HG02943 (cell line): Measurements from ENCODE around the gene INPP5D.
"Not testable (repeated sequence)": the region's sequence is repeated elsewhere in the genome, so short reads cannot be mapped to it uniquely, and the experiment has no call there.

ENCODE experiments used
- ATAC-seq: cut with Tn5 transposase; IDR thresholded peaks from one replicate; pipeline ENCODE4 v1.9.1; 2021; ENCODE audit warnings: mild to moderate bottlenecking, low read depth, moderate library complexity; ENCODE audit not compliant: unreplicated experiment

The INPP5D gene

DNA sequence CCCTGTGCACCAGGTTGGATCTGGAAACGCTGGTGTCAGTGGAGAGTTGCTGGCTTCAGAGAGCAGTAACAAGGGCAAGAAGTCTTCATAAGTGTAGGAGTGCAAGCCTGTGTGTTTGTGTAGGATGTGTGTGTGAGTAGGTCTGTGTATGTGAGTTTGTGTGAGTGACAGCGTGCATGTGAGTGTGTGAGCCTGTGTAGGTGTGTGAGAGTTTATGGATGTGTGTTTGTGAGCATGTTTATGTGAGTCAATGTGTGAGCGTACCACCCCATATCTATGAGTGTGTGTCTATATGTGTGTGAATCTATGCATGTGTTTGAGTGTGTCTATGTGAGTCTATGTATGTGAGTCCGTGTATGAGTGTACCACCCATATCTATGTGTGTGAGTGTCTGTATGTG is 104.8 kb downstream of the INPP5D start:
- ATAC-seq: no peak

DNA sequence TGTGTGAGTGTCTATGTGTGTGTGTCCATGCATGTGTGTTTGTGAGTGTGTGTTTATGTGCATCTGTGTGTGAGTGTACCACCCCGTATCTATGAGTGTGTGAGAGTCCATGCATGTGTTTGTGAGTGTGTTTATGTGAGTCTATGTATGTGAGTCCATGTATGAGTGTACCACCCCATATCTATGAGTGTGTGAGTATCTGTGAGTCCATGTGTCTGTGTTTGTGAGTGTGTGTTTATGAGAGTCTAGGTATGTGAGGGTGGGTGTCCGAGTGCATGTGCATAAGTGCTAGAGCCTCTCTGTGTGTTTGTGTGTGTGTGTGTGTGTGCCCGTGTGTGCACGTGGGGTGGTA is 105.4 kb downstream of the INPP5D start:
- ATAC-seq: no peak

DNA sequence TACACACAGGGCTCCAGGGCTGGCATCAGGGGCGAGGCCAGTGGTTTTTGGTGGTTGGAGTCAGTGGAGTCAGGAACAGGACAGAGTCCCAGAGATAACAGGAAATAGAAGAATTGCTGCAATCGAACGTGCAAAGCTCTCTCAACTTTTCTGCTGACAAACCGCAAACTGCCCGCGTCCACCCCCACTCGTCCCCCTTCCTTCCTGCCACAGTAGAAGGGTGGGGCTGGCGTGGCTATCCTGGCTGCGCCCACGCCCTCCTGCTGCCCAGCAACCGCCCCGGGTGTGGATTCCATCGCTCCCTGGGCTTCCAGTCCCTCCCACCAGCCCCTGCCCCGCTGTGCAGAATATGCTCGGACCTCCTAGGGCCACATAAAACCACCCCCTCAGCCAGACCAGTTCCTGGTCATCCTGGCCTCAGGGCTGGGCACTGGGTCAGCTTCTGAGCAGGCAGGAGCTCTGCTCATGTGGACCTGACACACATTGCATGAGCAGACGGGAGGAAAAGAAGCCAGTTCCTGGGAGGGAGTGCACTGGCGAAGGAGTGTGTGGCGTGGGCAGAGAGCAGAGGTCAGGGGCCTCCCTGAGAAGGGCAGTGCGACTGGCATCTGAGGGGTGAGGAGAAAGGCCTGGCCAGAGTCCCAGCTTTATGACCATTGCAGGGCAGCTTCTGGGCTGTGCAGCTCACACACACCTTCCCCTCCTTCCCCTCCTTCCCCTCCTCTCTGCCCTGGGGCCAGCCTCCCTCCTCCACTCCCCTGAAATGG is 105.9 kb downstream of the INPP5D start:
- no peak for ATAC-seq

- ATAC-seq: no peak
Measured at GRCh38 chr2:233168445-233168844, 108.3 kb downstream of the INPP5D start.

- ATAC-seq: no peak
Measured at GRCh38 chr2:233168919-233169318, 108.8 kb downstream of the INPP5D start.

- no peak for ATAC-seq
Measured at GRCh38 chr2:233171344-233171743, 111.2 kb downstream of the INPP5D start.

DNA sequence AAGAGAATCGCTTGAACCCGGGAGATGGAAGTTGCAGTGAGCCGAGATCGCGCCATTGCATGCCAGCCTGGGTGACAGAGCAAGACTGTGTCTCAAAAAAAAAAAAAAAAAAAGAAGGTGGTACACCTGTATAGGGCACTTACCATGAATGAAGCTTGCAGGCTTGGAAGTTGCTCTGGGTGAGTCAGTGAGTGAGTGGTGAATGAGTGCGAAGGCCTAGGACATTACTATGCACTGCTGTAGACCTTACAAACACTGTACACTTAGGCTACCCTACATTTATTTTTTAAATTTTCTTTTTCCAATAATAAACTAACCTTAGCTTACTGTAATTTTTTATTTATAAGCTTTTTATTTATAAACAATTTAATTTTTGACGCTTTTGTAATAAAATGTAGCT is 113.0 kb downstream of the INPP5D start:
- ATAC-seq: no peak

- no peak for ATAC-seq
Measured at GRCh38 chr2:233174137-233174536, 114.0 kb downstream of the INPP5D start.

DNA sequence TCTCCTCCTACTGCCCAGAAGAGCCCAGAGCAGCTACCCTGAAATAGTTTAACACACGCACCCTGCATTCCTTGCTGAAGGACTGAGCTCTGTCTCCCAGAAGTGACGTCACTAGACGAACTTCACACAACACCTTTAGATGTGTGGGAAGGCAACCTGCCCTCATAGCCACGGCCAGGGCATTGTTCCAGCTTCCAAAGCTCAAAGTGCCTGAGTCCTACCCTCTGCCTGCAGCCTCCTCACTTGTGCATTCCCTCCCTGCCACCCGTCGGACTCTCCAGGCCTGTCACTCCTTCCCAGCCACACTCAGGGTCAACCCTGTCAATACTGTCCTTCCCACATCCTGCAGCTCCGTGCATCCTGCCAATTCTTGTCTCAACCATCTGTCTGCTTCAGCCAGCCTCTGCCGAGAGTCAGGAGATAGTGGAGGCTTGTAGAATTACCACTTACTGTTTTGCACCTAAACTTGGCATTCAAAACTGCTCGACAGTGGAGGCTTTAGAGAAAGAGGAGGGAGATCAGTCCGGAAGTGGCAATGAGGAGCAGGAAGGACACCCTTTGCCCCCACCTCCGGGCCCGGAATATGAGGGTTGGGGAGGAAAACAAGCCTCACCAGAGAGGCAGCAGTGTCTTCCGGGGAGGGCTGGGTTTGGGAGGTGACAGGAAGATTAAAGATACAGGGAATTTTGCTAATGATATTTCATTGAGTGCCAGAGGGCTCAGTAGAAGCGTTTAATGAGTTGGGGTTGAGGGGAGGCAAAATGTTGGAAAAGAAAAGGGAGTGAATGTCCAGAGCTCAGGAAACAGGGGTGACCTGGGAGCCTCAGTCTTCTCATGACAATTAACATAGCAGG is 119.1 kb downstream of the INPP5D start:
- ATAC-seq: no peak

GRCh38 chr2:233179848-233180366 is 119.8 kb downstream of the INPP5D start:
- no peak for ATAC-seq

- ATAC-seq: no peak
Measured at GRCh38 chr2:233183869-233184418, 123.8 kb downstream of the INPP5D start.

DNA sequence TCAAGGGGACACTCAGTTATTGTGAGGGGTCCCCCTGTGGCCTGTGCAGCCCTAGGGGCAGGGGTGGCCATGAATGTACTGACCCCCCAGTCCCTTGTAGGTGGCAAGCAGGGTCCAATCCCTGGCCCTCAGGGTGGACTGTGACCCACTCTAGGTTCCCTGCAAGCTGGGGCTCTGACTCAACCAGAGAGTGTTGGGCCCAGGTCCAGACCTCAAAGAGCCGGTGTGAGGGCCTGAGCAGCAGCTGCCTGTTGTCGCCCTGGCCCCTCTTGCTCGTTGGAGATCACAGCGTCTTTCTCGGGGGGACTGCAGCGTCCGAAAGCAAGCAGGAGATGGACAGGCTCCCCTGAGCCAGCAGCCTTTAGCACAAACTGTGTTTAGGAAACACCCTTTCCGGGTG is 124.5 kb downstream of the INPP5D start:
- ATAC-seq: no peak

- ATAC-seq: no peak
Measured at GRCh38 chr2:233185330-233185729, 125.2 kb downstream of the INPP5D start.

- ATAC-seq: no peak
Measured at GRCh38 chr2:233185963-233186362, 125.8 kb downstream of the INPP5D start.

- ATAC-seq: no peak
Measured at GRCh38 chr2:233186851-233187250, 126.7 kb downstream of the INPP5D start.

DNA sequence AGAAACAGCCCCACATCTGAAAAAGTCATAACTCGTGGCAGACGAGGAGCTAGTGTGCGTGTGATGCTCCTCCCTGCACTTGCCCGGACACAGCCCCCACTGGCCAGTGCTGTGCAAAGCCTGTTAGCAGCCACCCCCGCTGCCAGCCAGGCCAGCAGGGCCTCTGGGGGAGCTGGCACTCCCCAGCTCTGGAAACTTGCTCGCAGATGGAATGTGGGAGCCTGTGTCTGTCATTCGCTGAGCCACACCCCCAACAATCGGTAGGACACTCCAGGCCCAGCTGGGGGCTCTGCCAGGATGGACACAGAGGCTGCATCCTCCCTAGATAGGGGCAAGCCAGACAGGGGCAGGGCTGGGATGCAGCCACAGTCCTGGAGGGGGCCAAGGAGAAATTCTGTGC is 128.9 kb downstream of the INPP5D start:
- ATAC-seq: no peak

DNA sequence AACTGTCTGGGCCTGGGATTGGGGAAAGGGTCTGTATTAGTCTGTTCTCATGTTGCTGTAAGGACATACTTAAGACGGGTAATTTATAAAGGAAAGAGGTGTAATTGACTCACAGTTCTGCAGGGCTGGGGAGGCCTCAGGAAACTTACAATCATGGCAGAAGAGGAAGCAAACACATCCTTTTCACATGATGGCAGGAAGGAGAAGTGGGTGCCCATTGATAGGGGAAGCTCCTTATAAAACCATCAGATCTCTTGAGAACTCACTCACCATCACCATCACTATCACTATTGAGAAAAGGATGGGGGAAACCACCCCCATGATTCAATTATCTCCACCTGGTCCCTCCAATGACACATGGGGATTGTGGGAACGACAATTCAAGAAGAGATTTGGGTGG is 130.9 kb downstream of the INPP5D start:
- not testable (repeated sequence) for ATAC-seq

DNA sequence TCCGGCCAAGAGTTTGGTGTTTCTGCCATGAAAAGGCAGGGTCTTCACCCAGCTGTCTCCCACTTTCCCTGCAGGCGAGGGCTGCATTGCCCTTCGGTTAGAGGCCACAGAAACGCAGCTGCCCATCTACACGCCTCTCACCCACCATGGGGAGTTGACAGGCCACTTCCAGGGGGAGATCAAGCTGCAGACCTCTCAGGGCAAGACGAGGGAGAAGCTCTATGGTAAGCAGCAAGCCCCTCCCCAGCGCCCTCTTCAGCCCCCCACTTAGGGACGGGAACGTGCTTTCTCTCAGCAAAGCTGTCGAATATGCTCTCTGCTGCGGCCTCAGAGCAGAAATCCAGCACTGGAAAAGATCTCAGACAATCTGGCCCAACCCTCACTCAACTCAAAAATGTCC is 133.6 kb downstream of the INPP5D start:
- no peak for ATAC-seq

DNA sequence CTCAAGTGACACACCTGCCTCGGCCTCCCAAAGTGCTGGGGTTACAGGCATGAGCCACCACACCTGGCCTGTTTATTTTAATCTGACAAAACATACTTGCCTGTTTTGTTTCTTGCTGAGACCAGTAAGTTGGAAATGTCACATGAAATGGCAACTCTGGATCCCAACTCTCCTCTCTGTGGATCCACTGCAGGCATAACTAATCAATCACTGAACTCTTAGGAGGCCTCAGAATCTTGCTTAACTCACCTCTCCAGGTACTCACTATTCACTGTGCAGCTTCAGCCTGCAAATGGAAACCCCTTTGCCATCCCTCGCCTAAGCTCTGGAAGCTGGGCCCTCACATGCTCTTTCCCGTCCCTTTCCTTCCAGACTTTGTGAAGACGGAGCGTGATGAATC is 134.9 kb downstream of the INPP5D start:
- no peak for ATAC-seq

DNA sequence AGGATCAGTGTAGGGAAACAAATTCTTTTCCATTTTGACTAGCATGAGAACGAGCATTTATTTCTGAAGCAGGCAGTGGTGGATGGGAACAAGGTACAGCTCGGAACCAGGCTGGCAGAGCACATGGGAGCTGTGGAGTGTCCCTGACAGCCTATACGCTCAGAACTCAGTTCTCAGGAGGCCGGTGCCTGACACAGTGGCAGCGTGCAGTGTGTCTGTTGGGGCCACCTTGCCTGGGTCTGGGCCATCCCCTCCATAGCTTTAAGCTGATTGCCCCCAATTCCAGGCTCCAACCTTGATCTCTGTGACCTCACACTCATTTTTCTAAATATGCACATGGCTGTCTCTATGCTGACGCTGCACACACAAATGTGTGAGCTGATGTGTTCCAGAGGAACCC is 136.9 kb downstream of the INPP5D start:
- ATAC-seq: no peak

- no peak for ATAC-seq
Measured at GRCh38 chr2:233198026-233198425, 137.9 kb downstream of the INPP5D start.
